ENCODE measurements around the gene NPLOC4.

Gene NPLOC4

DNA sequence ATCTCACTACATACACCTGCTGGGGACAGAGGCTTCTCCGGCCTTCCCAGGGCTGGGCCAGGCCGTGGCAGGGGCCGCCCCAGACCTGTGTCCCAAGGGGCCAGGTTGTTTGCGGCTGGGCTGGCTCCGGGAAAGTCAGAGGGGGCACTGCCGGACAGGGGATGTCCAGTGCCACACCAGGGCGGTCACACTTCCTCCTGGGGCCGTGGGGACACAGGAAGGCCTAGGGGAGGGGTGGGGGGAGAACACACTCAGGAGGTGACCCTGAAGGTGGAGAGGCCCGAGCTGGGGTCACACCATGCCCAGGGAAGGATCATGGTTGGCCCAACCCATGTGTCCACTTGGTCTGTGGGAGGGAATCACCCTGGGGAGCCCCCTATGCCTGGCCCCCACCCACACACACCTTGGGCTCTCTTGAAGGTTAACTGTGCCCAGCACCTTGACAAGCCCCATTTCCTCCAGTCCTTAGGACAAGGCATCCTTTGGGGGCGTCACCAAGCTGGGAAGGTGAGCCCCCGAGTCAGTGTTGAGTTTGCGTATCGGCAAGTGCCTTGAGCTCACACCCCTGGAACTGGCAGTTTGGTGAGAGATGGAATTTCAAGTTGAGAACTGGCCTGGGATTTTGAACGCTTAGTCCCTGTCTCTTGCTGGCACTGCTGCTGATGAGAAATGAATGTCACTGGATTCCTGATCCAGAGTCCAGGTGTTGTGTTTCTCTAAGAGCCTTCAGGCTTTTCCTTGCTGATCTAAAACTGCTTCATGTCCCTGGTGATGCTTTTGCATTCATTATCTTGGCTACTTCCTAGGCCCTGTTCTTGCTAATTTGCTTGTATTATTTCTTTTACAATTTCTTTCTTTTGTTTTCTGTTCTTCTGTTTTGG is 116.7 kb downstream of the NPLOC4 start:
- Histone ChIP-seq H3K4me1 (ENCODE audit: control insufficient read depth in 2 of 2, insufficient read depth in 1 of 2, low read depth in 1 of 2, low read length in 2 of 2) (peaks cover 29 to 43% of the 10 kb centered on the region in 2 donors), H3K27me3 (ENCODE audit: control insufficient read depth in 3 of 3, insufficient read depth in 3 of 3, low read depth in 1 of 3, low read length in 3 of 3) (peaks cover 0 to 43% (median 14%) of the 10 kb centered on the region in 3 experiments), H2AK5ac (ENCODE audit: low read depth, low read length) (peak overlapping the region; percentile 96), H4K91ac (ENCODE audit: low read depth, low read length, poor library complexity) (no peak overlapping the region), H2BK15ac (ENCODE audit: low read length) (peak overlapping the region; percentile 89), H3K4ac (ENCODE audit: low read length) (peak overlapping the region; percentile 53), H3K36me3 (replicated peaks in 1 of 2; ENCODE audit: control insufficient read depth in 2 of 2, insufficient read depth in 2 of 2, low read length in 2 of 2) (no peaks in the 10 kb centered on the region), H3K23ac (ENCODE audit: low read depth, low read length, poor library complexity) (peak overlapping the region; percentile 97), H2BK5ac (ENCODE audit: low read length) (no peak overlapping the region), H3K9me3 (replicated peaks in 1 of 2; ENCODE audit: control insufficient read depth in 2 of 2, insufficient read depth in 1 of 2, low read depth in 1 of 2, low read length in 2 of 2) (no peaks in the 10 kb centered on the region), H3K18ac (ENCODE audit: low read length) (peak overlapping the region; percentile 94), H3K14ac (ENCODE audit: low read length) (no peak overlapping the region), H2BK120ac (ENCODE audit: low read depth, low read length) (no peak overlapping the region), H3K4me3 (ENCODE audit: low read length in 2 of 2) (no peak overlapping the region), H3K79me1 (ENCODE audit: low read depth, low read length) (peaks cover 12% of the 10 kb centered on the region), H4K8ac (ENCODE audit: low read depth, low read length) (no peak overlapping the region), H3K27ac (replicated peaks; ENCODE audit: low read length) (no peak overlapping the region), H3K4me2 (ENCODE audit: insufficient read depth, low read length, poor library complexity, severe bottlenecking) (no peak overlapping the region), H3K9ac (ENCODE audit: low read depth, low read length, poor library complexity) (no peak overlapping the region), H2AFZ (ENCODE audit: low read length) (no peak overlapping the region), H2BK12ac (ENCODE audit: low read length) (no peak overlapping the region)
- no peak for DNase-seq (ENCODE audit: low spot score)
- no CpG with 5 or more reads among the region's 14 CpGs for WGBS, 2 donors (ENCODE audit: extremely low coverage in 2 of 2, insufficient read length in 2 of 2, insufficient replicate concordance in 1 of 2)

DNA sequence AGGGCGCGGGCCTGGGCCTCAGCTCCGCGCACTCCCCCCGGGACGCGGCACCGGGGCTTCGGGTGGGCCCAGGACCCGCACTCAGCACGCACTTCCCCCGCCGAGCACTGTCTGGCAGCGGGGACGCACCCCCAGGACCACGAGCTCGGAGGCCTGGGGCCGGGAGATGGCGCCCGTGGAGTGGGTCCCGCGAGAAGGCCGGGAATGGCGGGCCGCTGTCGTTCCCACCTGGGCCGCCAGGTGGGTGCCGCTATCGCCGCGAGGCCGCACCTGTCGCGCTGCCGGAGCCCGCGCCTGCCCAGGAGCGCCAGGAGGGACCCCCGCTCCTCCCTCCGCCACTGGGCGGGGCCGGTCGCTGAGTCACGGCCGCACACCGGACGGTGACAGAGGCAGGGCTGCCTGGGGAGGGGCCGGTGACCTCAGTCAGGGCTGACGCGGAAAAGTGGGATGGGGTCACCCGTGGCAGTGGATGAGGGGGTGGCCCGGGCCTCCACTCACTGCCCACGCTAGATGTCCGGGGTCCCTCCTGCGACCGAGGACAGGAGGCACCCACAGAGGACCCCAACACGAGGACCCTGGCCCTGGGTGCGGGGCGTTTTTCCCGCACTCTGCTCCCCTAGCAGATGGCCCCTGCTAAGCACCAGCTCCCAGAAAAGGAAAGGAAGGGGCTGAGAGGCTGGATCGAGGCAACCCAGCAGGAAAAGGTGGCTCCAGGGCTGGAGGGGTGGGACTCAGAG is 117.5 kb downstream of the NPLOC4 start:
- Histone ChIP-seq H3K9me3 (replicated peaks in 1 of 2; ENCODE audit: control insufficient read depth in 2 of 2, insufficient read depth in 1 of 2, low read depth in 1 of 2, low read length in 2 of 2) (no peaks in the 10 kb centered on the region), H3K14ac (ENCODE audit: low read length) (peak overlapping the region; percentile 94), H3K23ac (ENCODE audit: low read depth, low read length, poor library complexity) (peak overlapping the region; percentile 97), H3K79me1 (ENCODE audit: low read depth, low read length) (peaks cover 12% of the 10 kb centered on the region), H3K4me3 (ENCODE audit: low read length in 2 of 2) (peak overlapping the region in 1 of 2 donors; percentile 69), H2BK5ac (ENCODE audit: low read length) (no peak overlapping the region), H3K4ac (ENCODE audit: low read length) (no peak overlapping the region), H3K4me2 (ENCODE audit: insufficient read depth, low read length, poor library complexity, severe bottlenecking) (peak overlapping the region; percentile 69), H3K9ac (ENCODE audit: low read depth, low read length, poor library complexity) (peak overlapping the region; percentile 44), H3K27me3 (ENCODE audit: control insufficient read depth in 3 of 3, insufficient read depth in 3 of 3, low read depth in 1 of 3, low read length in 3 of 3) (peaks cover 0 to 43% (median 14%) of the 10 kb centered on the region in 3 experiments), H4K91ac (ENCODE audit: low read depth, low read length, poor library complexity) (no peak overlapping the region), H3K4me1 (ENCODE audit: control insufficient read depth in 2 of 2, insufficient read depth in 1 of 2, low read depth in 1 of 2, low read length in 2 of 2) (peaks cover 29 to 43% of the 10 kb centered on the region in 2 donors), H2BK15ac (ENCODE audit: low read length) (peak overlapping the region; percentile 89), H2AK5ac (ENCODE audit: low read depth, low read length) (peak overlapping the region; percentile 96), H3K36me3 (replicated peaks in 1 of 2; ENCODE audit: control insufficient read depth in 2 of 2, insufficient read depth in 2 of 2, low read length in 2 of 2) (no peaks in the 10 kb centered on the region), H4K8ac (ENCODE audit: low read depth, low read length) (peak overlapping the region; percentile 70), H2BK12ac (ENCODE audit: low read length) (peak overlapping the region; percentile 73), H3K18ac (ENCODE audit: low read length) (peak overlapping the region; percentile 94), H2BK120ac (ENCODE audit: low read depth, low read length) (no peak overlapping the region), H3K27ac (replicated peaks; ENCODE audit: low read length) (no peak overlapping the region), H2AFZ (ENCODE audit: low read length) (no peak overlapping the region)
- DNase-seq (ENCODE audit: low spot score) = no peak
- WGBS, 2 donors (ENCODE audit: extremely low coverage in 2 of 2, insufficient read length in 2 of 2, insufficient replicate concordance in 1 of 2) = no CpG with 5 or more reads among the region's 61 CpGs

DNA sequence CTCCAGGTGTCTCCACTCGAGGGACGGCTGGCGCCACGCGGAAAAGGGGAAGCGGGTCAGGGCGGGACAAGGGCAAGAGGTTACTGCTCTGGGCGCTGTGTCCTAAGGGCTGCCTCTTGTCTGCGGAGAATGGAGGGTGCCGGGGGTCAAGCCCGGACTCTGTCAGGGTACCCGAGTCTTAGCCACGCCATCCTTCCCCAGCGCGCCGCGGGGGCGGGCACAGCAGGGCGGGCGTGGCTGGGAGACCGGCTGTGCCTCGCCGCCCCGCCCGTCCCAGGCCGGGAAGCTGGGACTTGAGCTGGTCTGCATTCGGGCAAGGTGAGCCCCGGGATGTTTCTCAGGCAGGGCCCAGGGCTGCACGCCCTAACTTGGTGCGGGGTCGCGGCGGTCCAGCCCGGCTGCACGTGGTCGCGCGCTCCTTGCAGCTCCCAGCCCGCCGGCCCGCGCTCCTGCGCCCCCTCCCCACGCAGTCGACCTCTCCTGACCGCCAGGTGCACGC is 118.1 kb downstream of the NPLOC4 start:
- Histone ChIP-seq H2BK120ac (ENCODE audit: low read depth, low read length) (no peak overlapping the region), H3K4ac (ENCODE audit: low read length) (no peak overlapping the region), H3K79me1 (ENCODE audit: low read depth, low read length) (peaks cover 13% of the 10 kb centered on the region), H3K27me3 (ENCODE audit: control insufficient read depth in 3 of 3, insufficient read depth in 3 of 3, low read depth in 1 of 3, low read length in 3 of 3) (peaks cover 0 to 43% (median 14%) of the 10 kb centered on the region in 3 experiments), H2AFZ (ENCODE audit: low read length) (no peak overlapping the region), H3K36me3 (replicated peaks in 1 of 2; ENCODE audit: control insufficient read depth in 2 of 2, insufficient read depth in 2 of 2, low read length in 2 of 2) (no peaks in the 10 kb centered on the region), H3K9me3 (replicated peaks in 1 of 2; ENCODE audit: control insufficient read depth in 2 of 2, insufficient read depth in 1 of 2, low read depth in 1 of 2, low read length in 2 of 2) (no peaks in the 10 kb centered on the region), H3K9ac (ENCODE audit: low read depth, low read length, poor library complexity) (peak overlapping the region; percentile 44), H2BK12ac (ENCODE audit: low read length) (no peak overlapping the region), H3K27ac (replicated peaks; ENCODE audit: low read length) (no peak overlapping the region), H3K18ac (ENCODE audit: low read length) (peak overlapping the region; percentile 94), H3K4me1 (ENCODE audit: control insufficient read depth in 2 of 2, insufficient read depth in 1 of 2, low read depth in 1 of 2, low read length in 2 of 2) (peaks cover 29 to 38% of the 10 kb centered on the region in 2 donors), H4K8ac (ENCODE audit: low read depth, low read length) (peak overlapping the region; percentile 70), H2BK15ac (ENCODE audit: low read length) (peak overlapping the region; percentile 83), H3K14ac (ENCODE audit: low read length) (peak overlapping the region; percentile 94), H2AK5ac (ENCODE audit: low read depth, low read length) (peak overlapping the region; percentile 94), H4K91ac (ENCODE audit: low read depth, low read length, poor library complexity) (no peak overlapping the region), H3K23ac (ENCODE audit: low read depth, low read length, poor library complexity) (peak overlapping the region; percentile 97), H2BK5ac (ENCODE audit: low read length) (no peak overlapping the region), H3K4me2 (ENCODE audit: insufficient read depth, low read length, poor library complexity, severe bottlenecking) (peak overlapping the region; percentile 69), H3K4me3 (ENCODE audit: low read length in 2 of 2) (peak overlapping the region in 1 of 2 donors; percentile 69)
- no peak for DNase-seq (ENCODE audit: low spot score)
- WGBS, 2 donors (ENCODE audit: extremely low coverage in 2 of 2, insufficient read length in 2 of 2, insufficient replicate concordance in 1 of 2) = no CpG with 5 or more reads among the region's 47 CpGs
